Renal cortex interstitium (tissue), 11 donors: ENCODE results near the gene EFHD1. TPM values are rescaled to one million over a fixed set of nuclear protein-coding genes. Genes with fewer than 3 reads are reported as not detected.
"Not testable (repeated sequence)": the region's sequence is repeated elsewhere in the genome, so short reads cannot be mapped to it uniquely, and the experiment has no call there.

Experiments used
- DNase-seq, 11 donors: peaks; one replicate each; pipeline ENCODE4 v3.0.0-alpha.2; 2013; ENCODE audit warnings: low read depth in 9 of 11, low spot score in 4 of 11; ENCODE audit errors: extremely low read depth in 1 of 11
- polyA plus RNA-seq, 3 donors: library from polyadenylated mRNA; unstranded; fragments of 120-200 nt; gene quantifications; one replicate each; pipeline ENCODE4 v1.2.1, GENCODE V29; 2013; ENCODE audit not compliant: insufficient read length in 3 of 3

EFHD1 gene
- polyA plus RNA-seq, 3 donors: 52.4 to 73.1 (median 66.4) TPM

GRCh38 chr2:232707076-232707475 is 73.7 kb downstream of the EFHD1 start:
- DNase-seq: no peak

- DNase-seq: no peak
These were observed 80.1 kb downstream of the EFHD1 start for GRCh38 chr2:232713505-232713904.

- no peak for DNase-seq
These were observed 81.6 kb downstream of the EFHD1 start for GRCh38 chr2:232714969-232715368.

GRCh38 chr2:232720056-232720455 is 86.7 kb downstream of the EFHD1 start:
- not testable (repeated sequence) for DNase-seq

GRCh38 chr2:232721261-232721660 is 87.9 kb downstream of the EFHD1 start:
- no peak for DNase-seq

- no peak for DNase-seq
These were observed 88.5 kb downstream of the EFHD1 start for GRCh38 chr2:232721882-232722281.

GRCh38 chr2:232723027-232723426 is 89.6 kb downstream of the EFHD1 start:
- DNase-seq: no peak

- no peak for DNase-seq
These were observed 95.4 kb downstream of the EFHD1 start for GRCh38 chr2:232728785-232729184.

GRCh38 chr2:232731470-232731869 is 98.1 kb downstream of the EFHD1 start:
- DNase-seq: no peak

Other genes starting within 250 kb of the EFHD1 start
- not detected for gene ALPG, start 226.8 kb upstream of the EFHD1 start, polyA plus RNA-seq
- under 1 TPM in 2 of 3 donors, not detected in 1; 0.06 to 0.07 TPM for gene ALPI, start 177.5 kb upstream of the EFHD1 start, polyA plus RNA-seq
- 10 to 100 TPM; 13.8 to 27.8 (median 21.4) TPM for gene ECEL1, start 145.8 kb upstream of the EFHD1 start, polyA plus RNA-seq
- gene PRSS56, start 113.2 kb upstream of the EFHD1 start, polyA plus RNA-seq: under 1 TPM in 2 of 3 donors, not detected in 1; 0.09 to 0.83 TPM
- 1 to 10 TPM in 1 of 3 donors, under 1 TPM in 2; 0.85 to 1.1 (median 0.87) TPM for gene CHRND, start 107.4 kb upstream of the EFHD1 start, polyA plus RNA-seq
- 1 to 10 TPM; 1.1 to 1.6 (median 1.2) TPM for gene CHRNG, start 93.9 kb upstream of the EFHD1 start, polyA plus RNA-seq
- gene TIGD1, start 83.0 kb upstream of the EFHD1 start, polyA plus RNA-seq: 10 to 100 TPM; 11.9 to 15.2 (median 14.3) TPM
- 100 to 1,000 TPM; 109 to 122 (median 121) TPM for gene EIF4E2, start 82.9 kb upstream of the EFHD1 start, polyA plus RNA-seq
- gene GIGYF2, start 63.7 kb downstream of the EFHD1 start, polyA plus RNA-seq: 10 to 100 TPM; 61.6 to 66.2 (median 62.1) TPM
- 1 to 10 TPM; 2.1 to 2.8 (median 2.7) TPM for gene KCNJ13, start 143.0 kb downstream of the EFHD1 start, polyA plus RNA-seq
- gene SNORC, start 236.7 kb downstream of the EFHD1 start, polyA plus RNA-seq: 1 to 10 TPM; 1.3 to 3.4 (median 2.8) TPM